Left lung (tissue), 10 donors: ENCODE data around the gene GNAL. TPM values are rescaled to one million over a fixed set of nuclear protein-coding genes. Genes with fewer than 3 reads are reported as not detected.

Experiments used
- ATAC-seq: fragments of 200-7000 bp; cut with Tn5 transposase; one replicate; pipeline ENCODE4 v1.9.1; 2020; ENCODE audit warnings: moderate library complexity
- DNase-seq, 4 donors: peaks; one replicate each; pipeline ENCODE4 v3.0.0-alpha.2; 2013 to 2020
- H3K27ac ChIP-seq, 2 donors: fragments of 200-600 bp; sonication (generic) in 1 of 2; one replicate each; pipeline versions ENCODE4 v1.5.0 to v1.8.0; 2020 to 2021
- H3K27me3 ChIP-seq, 2 donors: fragments of 200-600 bp; sonication (generic) in 1 of 2; one replicate each; pipeline versions ENCODE4 v1.5.0 to v1.8.0; 2020 to 2021
- H3K36me3 ChIP-seq, 2 donors: fragments of 200-600 bp; sonication (generic) in 1 of 2; one replicate each; pipeline versions ENCODE4 v1.5.0 to v1.8.0; 2020 to 2021
- H3K4me1 ChIP-seq, 2 donors: fragments of 200-600 bp; one replicate each; pipeline ENCODE4 v1.8.0; 2021
- H3K4me3 ChIP-seq, 2 donors: fragments of 200-600 bp; sonication (generic) in 1 of 2; one replicate each; pipeline versions ENCODE4 v1.5.0 to v1.8.0; 2020 to 2021; ENCODE audit warnings: mild to moderate bottlenecking in 1 of 2
- H3K9me3 ChIP-seq, 2 donors: fragments of 200-600 bp; sonication (generic) in 1 of 2; one replicate each; pipeline versions ENCODE4 v1.5.0 to v1.8.0; 2020 to 2021
- intact Hi-C, 2 donors: fragments of 100-400 bp; cut with DNase I; formaldehyde crosslinking; loops; one replicate each; pipeline versions ENCODE4 v1.11.2 to v1.14.2; 2022
- polyA plus RNA-seq, 6 donors: library from polyadenylated mRNA; unstranded; fragments of 120-200 nt; gene quantifications; one replicate each; pipeline ENCODE4 v1.2.1, GENCODE V29; 2013; ENCODE audit not compliant: insufficient read length in 6 of 6
- total RNA-seq, 2 donors: library from RNA; stranded (reverse); fragmentation: NEBNext Ultra II Directional; extraction: Animal tissue kit (Norgen Biotek cat#: 25700); gene quantifications; one replicate each; pipeline ENCODE4 v1.2.1, GENCODE V29; 2021
- TF ChIP-seq, protein P1 (sequence below), 2 donors: fragments of 200-600 bp; sonication (generic) in 1 of 2; IDR thresholded peaks; one replicate each; pipeline versions ENCODE4 v1.5.0 to v1.8.0; 2021; ENCODE audit warnings: antibody characterized with exemption in 2 of 2
- donor health status: DM: no; HTN: yes; CAD: no.
- donor health status: DM: no; HTN: no; CAD: no.

Gene GNAL
- total and polyA plus RNA-seq, 8 donors = 1.8 to 5.7 (median 2.8) TPM

DNA sequence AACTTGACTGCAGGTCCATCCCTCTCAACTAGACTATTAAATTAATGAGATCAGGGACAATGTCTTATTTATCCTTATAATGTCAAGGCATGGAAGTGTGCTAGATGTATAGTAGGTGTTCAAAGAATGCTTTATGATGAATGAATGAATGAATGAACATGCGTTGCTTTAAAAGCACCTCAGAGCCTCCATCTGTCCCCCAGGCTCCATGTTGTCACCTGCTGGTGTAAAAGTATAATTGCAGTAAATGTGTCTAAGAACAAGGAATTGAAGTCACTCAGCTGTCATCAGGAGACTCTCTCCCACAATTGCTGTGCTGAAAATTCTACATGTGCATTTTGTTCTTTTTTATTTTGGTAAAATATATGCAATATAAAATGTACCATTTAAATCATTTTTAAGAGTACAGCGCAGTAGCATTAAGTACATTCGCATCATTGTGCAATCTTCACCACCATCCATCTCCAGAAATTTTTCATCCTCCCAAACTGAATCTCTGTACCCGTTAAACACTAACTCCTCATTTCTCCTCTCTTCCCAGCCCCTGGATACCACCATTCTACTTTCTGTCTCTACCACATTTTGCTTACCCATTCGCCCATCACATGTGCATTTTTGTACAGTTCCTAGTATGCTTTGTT, 52.6 kb downstream of the GNAL start:
- TF ChIP-seq, protein P1, sequence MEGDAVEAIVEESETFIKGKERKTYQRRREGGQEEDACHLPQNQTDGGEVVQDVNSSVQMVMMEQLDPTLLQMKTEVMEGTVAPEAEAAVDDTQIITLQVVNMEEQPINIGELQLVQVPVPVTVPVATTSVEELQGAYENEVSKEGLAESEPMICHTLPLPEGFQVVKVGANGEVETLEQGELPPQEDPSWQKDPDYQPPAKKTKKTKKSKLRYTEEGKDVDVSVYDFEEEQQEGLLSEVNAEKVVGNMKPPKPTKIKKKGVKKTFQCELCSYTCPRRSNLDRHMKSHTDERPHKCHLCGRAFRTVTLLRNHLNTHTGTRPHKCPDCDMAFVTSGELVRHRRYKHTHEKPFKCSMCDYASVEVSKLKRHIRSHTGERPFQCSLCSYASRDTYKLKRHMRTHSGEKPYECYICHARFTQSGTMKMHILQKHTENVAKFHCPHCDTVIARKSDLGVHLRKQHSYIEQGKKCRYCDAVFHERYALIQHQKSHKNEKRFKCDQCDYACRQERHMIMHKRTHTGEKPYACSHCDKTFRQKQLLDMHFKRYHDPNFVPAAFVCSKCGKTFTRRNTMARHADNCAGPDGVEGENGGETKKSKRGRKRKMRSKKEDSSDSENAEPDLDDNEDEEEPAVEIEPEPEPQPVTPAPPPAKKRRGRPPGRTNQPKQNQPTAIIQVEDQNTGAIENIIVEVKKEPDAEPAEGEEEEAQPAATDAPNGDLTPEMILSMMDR (IDR thresholded peaks at IDR 0.05) = peak; percentile 24 to 29
- ATAC-seq (peak; percentile 47), DNase-seq (no peak)
- Histone ChIP-seq H3K4me3 (no peak overlapping the region), H3K27me3 (peaks cover 0 to 19% of the 10 kb centered on the region in 2 donors), H3K4me1 (no peaks in the 10 kb centered on the region), H3K9me3 (no peaks in the 10 kb centered on the region), H3K27ac (no peak overlapping the region), H3K36me3 (no peaks in the 10 kb centered on the region)
- intact Hi-C loops = no loop called here

DNA sequence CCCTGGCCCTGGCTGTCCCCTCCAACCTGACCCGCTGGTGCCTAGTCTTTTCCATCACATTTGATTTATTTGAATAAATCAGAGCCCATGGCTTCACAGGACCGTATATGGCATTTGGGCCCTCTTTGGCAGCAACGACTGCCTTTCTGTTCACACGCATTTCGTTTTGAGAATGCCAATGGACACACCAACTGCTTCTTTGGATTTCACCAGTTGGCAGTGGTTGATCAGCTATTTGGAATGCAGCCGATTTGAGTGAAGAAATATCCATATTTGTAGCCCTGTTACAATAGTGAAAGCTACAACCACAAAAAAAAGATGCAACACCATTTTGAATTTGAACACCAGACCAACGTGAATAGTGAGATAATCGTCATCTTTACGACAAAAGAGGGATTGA, 56.5 kb downstream of the GNAL start:
- ATAC-seq (no peak), DNase-seq (no peak)
- H3K36me3 ChIP-seq = no peaks in the 10 kb centered on the region
- peaks cover 4 to 45% of the 10 kb centered on the region in 2 donors for H3K27me3 ChIP-seq
- intact Hi-C loops = no loop called here
- H3K27ac ChIP-seq = no peak overlapping the region
- H3K4me3 ChIP-seq = no peak overlapping the region
- H3K4me1 ChIP-seq = no peaks in the 10 kb centered on the region
- H3K9me3 ChIP-seq = no peaks in the 10 kb centered on the region
- TF ChIP-seq, protein P1 (IDR thresholded peaks at IDR 0.05) = no peak

DNA sequence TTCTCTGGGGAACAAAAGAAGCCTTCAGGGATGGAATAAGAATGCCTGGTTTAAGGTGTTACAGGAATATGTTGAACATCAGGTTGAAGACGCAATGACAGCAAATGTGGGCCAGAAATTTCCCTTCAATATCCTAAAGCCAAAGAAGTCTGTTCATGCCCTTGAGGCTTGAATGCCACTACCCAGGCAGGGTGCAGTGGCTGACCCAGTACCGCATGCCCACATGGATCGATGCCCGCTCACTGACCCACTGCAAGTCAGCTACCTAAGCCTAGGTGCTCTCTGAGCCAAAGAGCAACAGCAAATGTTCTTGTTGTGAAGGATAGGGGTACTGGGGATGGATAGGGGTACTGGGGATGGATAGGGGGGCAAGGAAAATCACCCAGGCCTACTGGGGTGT, 58.2 kb downstream of the GNAL start:
- H3K27ac ChIP-seq = no peak overlapping the region

DNA sequence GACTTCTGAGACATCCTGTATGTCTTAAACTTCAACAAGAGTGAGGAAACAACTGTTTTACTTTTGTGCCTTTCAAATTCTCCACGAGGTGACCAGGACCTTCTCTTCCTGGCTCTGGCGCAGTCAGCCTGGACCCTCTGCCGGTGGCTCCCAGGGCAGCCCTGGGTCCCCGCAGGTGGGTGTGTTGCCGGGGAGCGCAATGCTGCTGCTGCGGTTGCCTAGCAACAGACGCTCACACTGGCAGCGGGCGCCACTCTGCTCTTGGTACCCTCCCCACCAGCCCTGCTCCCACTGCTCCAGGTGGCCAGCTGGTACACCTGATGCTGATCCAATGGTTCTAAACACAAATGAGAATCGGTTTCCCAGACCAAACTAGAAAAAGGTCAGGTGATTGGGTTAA, 58.7 kb downstream of the GNAL start:
- H3K27me3 ChIP-seq = peaks cover 26 to 63% of the 10 kb centered on the region in 2 donors
- H3K4me3 ChIP-seq = no peak overlapping the region
- no peak overlapping the region for H3K27ac ChIP-seq
- DNase-seq = no peak
- no peak for ATAC-seq
- H3K36me3 ChIP-seq = no peaks in the 10 kb centered on the region
- intact Hi-C loops = no loop called here
- H3K4me1 ChIP-seq = peaks cover 0 to 17% of the 10 kb centered on the region in 2 donors
- no peaks in the 10 kb centered on the region for H3K9me3 ChIP-seq
- TF ChIP-seq, protein P1 (IDR thresholded peaks at IDR 0.05) = no peak

More for the DNA sequence above, 58.2 kb downstream of the GNAL start:
- Histone ChIP-seq H3K9me3 (no peaks in the 10 kb centered on the region), H3K4me1 (peaks cover 0 to 13% of the 10 kb centered on the region in 2 donors), H3K4me3 (no peak overlapping the region), H3K27me3 (peaks cover 22 to 63% of the 10 kb centered on the region in 2 donors), H3K36me3 (no peaks in the 10 kb centered on the region)
- DNase-seq (no peak), ATAC-seq (no peak)
- intact Hi-C loops = no loop called here
- TF ChIP-seq, protein P1 (IDR thresholded peaks at IDR 0.05) = no peak

DNA sequence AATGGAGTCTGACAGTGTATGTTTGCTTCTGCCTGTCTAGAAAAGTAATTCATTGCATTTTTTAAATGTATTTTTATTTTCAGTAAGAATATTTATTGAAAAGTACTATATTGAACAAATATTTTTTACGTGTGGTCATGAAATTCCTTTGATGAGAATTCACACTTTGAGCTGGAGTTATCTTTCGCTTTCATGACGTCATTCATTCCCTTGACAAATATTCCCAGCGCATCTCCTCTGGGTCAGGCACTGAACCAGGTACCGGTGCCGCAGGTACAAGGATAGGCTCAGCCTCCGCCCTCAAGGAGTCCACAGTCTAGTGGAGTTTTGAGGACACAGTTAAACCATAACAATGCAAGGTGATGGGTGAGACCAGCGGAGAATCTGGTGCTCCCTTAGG, 60.2 kb downstream of the GNAL start:
- intact Hi-C loops = no loop called here
- Histone ChIP-seq H3K4me3 (no peak overlapping the region), H3K36me3 (no peaks in the 10 kb centered on the region), H3K27ac (no peak overlapping the region), H3K4me1 (peaks cover 0 to 18% of the 10 kb centered on the region in 2 donors), H3K27me3 (peaks cover 32 to 69% of the 10 kb centered on the region in 2 donors), H3K9me3 (no peaks in the 10 kb centered on the region)
- TF ChIP-seq, protein P1 (IDR thresholded peaks at IDR 0.05) = no peak
- ATAC-seq (no peak), DNase-seq (no peak)
